Pancreas (tissue), 8 donors: Measurements from ENCODE around the gene CABP5. TPM values are rescaled to one million over a fixed set of nuclear protein-coding genes. Genes with fewer than 3 reads are reported as not detected.

Experiments used
- polyA plus RNA-seq, 2 donors: library from polyadenylated mRNA; stranded (reverse); fragments of 200-250 nt; gene quantifications; one replicate each; pipeline ENCODE4 v1.2.3, GENCODE V29; 2013
- total RNA-seq, 6 donors: library from RNA; stranded (reverse); fragmentation: NEBNext Ultra II Directional in 4 of 6; extraction: Animal tissue kit (Norgen Biotek cat#: 25700) in 4 of 6; gene quantifications; one replicate each; pipeline versions ENCODE4 v1.2.1 to v1.2.4, GENCODE V29; 2021 to 2023
- donor health status: healthy with polysubstance abuse.
- donor health status: DM: no; HTN: no; CAD: no; lungs with moderate emphysema.
- donor health status: DM: no; HTN: no; CAD: no.
- donor health status: Bipolar disorder and iron deficiency.
- donor health status: DM: yes; HTN: yes; CAD: no.
- donor health status: DM: no; HTN: no; CAD: no.
- donor health status: DM: no; HTN: no; CAD: no.
- donor health status: DM: yes; HTN: yes; CAD: no.

The CABP5 gene
- total and polyA plus RNA-seq, 8 donors: not detected

Other genes starting within 250 kb of the CABP5 start
- gene TPRX1, start 239.5 kb downstream of the CABP5 start, total RNA-seq: not detected
- not detected for gene TPRX1, start 239.5 kb downstream of the CABP5 start, polyA plus RNA-seq
- gene CRX, start 222.1 kb downstream of the CABP5 start, total RNA-seq: not detected
- gene CRX, start 222.1 kb downstream of the CABP5 start, polyA plus RNA-seq: not detected
- not detected for gene TPRX2, start 184.8 kb downstream of the CABP5 start, total RNA-seq
- gene TPRX2, start 184.8 kb downstream of the CABP5 start, polyA plus RNA-seq: not detected
- gene SULT2A1, start 157.8 kb downstream of the CABP5 start, total RNA-seq: under 1 TPM in 1 of 6 donors, not detected in 5; 0.41 TPM
- not detected for gene SULT2A1, start 157.8 kb downstream of the CABP5 start, polyA plus RNA-seq
- gene BSPH1, start 51.9 kb downstream of the CABP5 start, total RNA-seq: not detected
- gene BSPH1, start 51.9 kb downstream of the CABP5 start, polyA plus RNA-seq: not detected
- gene ELSPBP1, start 49.4 kb downstream of the CABP5 start, total RNA-seq: not detected
- gene ELSPBP1, start 49.4 kb downstream of the CABP5 start, polyA plus RNA-seq: not detected
- gene PLA2G4C, start 66.7 kb upstream of the CABP5 start, total RNA-seq: 10 to 100 TPM in 3 of 6 donors, 1 to 10 TPM in 3; 2.9 to 13.6 (median 9.0) TPM
- gene PLA2G4C, start 66.7 kb upstream of the CABP5 start, polyA plus RNA-seq: 10 to 100 TPM; 14.9 to 21.7 TPM
- gene LIG1, start 126.3 kb upstream of the CABP5 start, total RNA-seq: 10 to 100 TPM; 10.1 to 23.5 (median 17.0) TPM
- 10 to 100 TPM; 42.1 to 78.8 TPM for gene LIG1, start 126.3 kb upstream of the CABP5 start, polyA plus RNA-seq
- 1 to 10 TPM; 2.8 to 5.9 (median 4.0) TPM for gene ZSWIM9, start 126.6 kb upstream of the CABP5 start, total RNA-seq
- 1 to 10 TPM; 3.1 to 4.3 TPM for gene ZSWIM9, start 126.6 kb upstream of the CABP5 start, polyA plus RNA-seq
- 10 to 100 TPM in 5 of 6 donors, 1 to 10 TPM in 1; 8.6 to 26.0 (median 15.1) TPM for gene CARD8, start 211.8 kb upstream of the CABP5 start, total RNA-seq
- 10 to 100 TPM; 19.4 to 19.8 TPM for gene CARD8, start 211.8 kb upstream of the CABP5 start, polyA plus RNA-seq
- 1 to 10 TPM in 3 of 6 donors, under 1 TPM in 3; 0.16 to 2.0 (median 0.94) TPM for gene ZNF114, start 226.0 kb upstream of the CABP5 start, total RNA-seq
- under 1 TPM; 0.30 to 0.70 TPM for gene ZNF114, start 226.0 kb upstream of the CABP5 start, polyA plus RNA-seq